A204.1 (cell line): Measurements from ENCODE around the gene STARD10.

ENCODE experiments used
- FAIRE-seq: peaks from 2 replicates; lab custom pipeline; 2012; peaks lifted over from hg19 to GRCh38; lab: Jason Lieb, UNC

STARD10 gene

GRCh38 chr11:72744474-72744873 is 49.4 kb downstream of the STARD10 start:
- no peak for FAIRE-seq

GRCh38 chr11:72743321-72744221 is 50.3 kb downstream of the STARD10 start:
- no peak for FAIRE-seq

- FAIRE-seq = no peak
Measured at GRCh38 chr11:72742513-72743320, 51.1 kb downstream of the STARD10 start.

GRCh38 chr11:72741849-72742512 is 51.9 kb downstream of the STARD10 start:
- FAIRE-seq = no peak

GRCh38 chr11:72741429-72741833 is 52.4 kb downstream of the STARD10 start:
- no peak for FAIRE-seq

- no peak for FAIRE-seq
Measured at GRCh38 chr11:72740562-72741428, 53.1 kb downstream of the STARD10 start.

- no peak for FAIRE-seq
Measured at GRCh38 chr11:72740060-72740424, 53.8 kb downstream of the STARD10 start.

GRCh38 chr11:72739240-72740059 is 54.4 kb downstream of the STARD10 start:
- no peak for FAIRE-seq

- FAIRE-seq = no peak
Measured at GRCh38 chr11:72738199-72739141, 55.4 kb downstream of the STARD10 start.

GRCh38 chr11:72737336-72737735 is 56.5 kb downstream of the STARD10 start:
- no peak for FAIRE-seq

GRCh38 chr11:72736452-72737069 is 57.3 kb downstream of the STARD10 start:
- no peak for FAIRE-seq

- FAIRE-seq = no peak
Measured at GRCh38 chr11:72735495-72736027, 58.3 kb downstream of the STARD10 start.

GRCh38 chr11:72732329-72732728 is 61.5 kb downstream of the STARD10 start:
- no peak for FAIRE-seq

- no peak for FAIRE-seq
Measured at GRCh38 chr11:72730737-72731136, 63.1 kb downstream of the STARD10 start.

GRCh38 chr11:72730243-72730642 is 63.6 kb downstream of the STARD10 start:
- no peak for FAIRE-seq

GRCh38 chr11:72727521-72727920 is 66.3 kb downstream of the STARD10 start:
- no peak for FAIRE-seq

GRCh38 chr11:72726266-72727220 is 67.3 kb downstream of the STARD10 start:
- no peak for FAIRE-seq

- no peak for FAIRE-seq
Measured at GRCh38 chr11:72725724-72726028, 68.2 kb downstream of the STARD10 start.
